H54 (cell line): Measurements from ENCODE around the gene LMX1A.

Experiments
- DNase-seq: peaks from one replicate; pipeline ENCODE4 v3.0.0; 2011; ENCODE audit warnings: low spot score, mixed read lengths; ENCODE audit not compliant: insufficient read length
- FAIRE-seq: peaks from 3 replicates; lab custom pipeline; 2011; peaks lifted over from hg19 to GRCh38; lab: Jason Lieb, UNC
- POLR2A ChIP-seq: IDR thresholded peaks from 2 replicates; pipeline ENCODE4 v1.6.1; 2011; ENCODE audit warnings: low read depth, mild to moderate bottlenecking, low read length

The LMX1A gene

DNA sequence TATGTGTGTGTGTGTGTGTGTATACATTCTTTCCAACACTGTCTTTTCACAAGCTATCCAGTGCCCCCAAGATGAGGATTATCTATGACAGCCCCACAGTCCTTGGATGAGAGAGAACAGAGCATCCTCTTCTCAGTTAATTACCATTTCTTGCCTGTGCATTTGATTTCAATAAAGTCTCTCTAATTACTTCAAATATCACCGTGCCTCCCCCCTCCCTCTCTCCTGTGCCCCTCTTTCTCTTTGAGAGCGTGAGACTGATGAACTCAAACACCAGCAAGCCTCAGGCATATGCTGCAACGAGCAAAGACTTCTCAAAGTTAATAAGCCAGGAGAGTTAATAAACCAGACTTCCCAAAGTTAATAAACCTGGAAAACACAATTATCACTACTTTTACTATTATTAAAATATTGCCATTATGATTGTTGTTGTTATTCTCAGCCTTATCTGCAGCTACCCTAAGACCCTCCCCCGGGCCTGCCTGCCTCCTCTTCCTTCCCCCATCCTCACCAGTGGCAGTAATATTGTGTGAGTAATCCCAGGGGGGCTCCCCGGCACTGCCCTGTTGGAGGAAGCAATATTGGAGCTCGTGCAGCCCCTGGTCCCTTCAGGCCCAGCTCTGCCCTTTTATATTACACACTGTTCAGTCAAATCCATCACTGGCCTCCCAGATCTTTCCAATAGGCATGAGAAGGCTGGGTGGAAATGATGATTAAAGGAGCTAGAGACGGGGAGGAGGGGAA lies 30.9 kb downstream of the LMX1A start:
- no peak for DNase-seq
- TF ChIP-seq POLR2A, result no peak
- FAIRE-seq, result no peak

DNA sequence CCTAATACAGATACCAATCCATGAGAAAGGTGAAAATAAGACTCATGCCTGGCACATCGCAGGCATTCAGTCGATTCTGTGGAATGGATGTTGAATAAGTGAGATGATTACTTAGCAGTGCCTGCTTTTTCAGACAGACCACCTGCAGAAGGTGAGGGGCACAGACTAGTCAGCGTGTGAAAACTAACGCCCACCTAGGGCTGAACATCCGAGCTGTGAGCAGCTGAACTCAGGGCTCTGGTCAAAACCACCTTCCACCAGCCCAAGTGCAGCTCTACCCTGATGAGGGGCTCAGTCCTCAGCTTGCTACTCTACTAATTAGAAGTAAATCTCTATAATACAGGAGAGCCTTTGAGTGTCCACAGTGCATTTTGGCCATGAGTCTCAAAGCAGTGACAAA lies 32.5 kb downstream of the LMX1A start:
- FAIRE-seq (no peak), DNase-seq (no peak)
- TF ChIP-seq POLR2A, result no peak

GRCh38 chr1:165317612-165318011 lies 38.9 kb downstream of the LMX1A start:
- no peak for TF ChIP-seq POLR2A
- DNase-seq (no peak), FAIRE-seq (no peak)

DNA sequence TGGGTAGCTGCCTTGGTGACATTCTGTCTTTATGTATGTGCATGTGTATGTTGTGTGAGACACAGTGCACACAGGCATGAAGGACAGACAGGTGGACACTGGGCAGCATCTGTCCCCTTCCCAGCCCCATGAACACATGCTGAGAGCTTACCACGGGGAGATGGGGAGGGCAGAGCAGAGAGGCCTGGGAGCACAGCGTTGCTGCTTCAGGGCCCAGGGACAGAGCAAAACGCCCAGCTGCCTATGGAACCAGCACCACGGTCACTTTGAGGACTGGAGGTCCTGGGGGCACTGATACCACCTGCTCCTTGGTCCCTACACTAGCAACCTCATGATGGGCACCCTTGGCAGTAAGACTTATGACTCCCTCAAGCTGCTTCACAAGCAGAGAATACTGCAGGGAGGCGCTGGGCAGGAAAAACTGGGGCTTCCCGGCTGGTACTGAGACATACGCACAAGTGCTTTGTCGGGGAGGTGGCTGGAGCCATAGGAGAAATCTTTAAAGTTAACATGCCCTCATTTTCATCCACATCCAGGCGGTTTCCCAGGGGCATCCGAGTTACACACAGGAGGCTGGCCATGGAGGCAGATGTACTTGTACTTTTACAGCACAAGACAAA lies 40.3 kb downstream of the LMX1A start:
- no peak for TF ChIP-seq POLR2A
- FAIRE-seq (no peak), DNase-seq (no peak)

DNA sequence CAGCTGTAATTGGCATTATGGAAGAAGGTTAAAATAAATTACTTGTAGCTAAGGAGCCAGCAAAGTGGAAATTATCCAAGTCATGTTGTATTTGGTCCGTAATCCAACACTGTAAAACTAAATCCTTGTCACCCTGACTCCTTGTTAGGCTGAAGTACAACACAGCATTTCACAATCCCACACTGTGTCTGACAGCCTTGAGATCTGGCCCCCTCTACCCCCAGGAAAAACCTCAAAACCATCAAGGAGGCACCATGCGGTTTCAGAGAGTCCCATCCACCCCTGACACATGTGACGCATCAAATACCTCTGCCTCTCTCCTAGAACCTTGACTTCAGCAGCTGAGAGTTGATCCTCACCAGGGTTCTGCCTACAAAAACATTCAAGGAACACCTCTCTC lies 41.0 kb downstream of the LMX1A start:
- DNase-seq, result no peak
- FAIRE-seq, result no peak
- no peak for TF ChIP-seq POLR2A

GRCh38 chr1:165313903-165314302 lies 42.6 kb downstream of the LMX1A start:
- TF ChIP-seq POLR2A, result no peak
- DNase-seq (no peak), FAIRE-seq (no peak)

GRCh38 chr1:165312591-165312990 lies 43.9 kb downstream of the LMX1A start:
- TF ChIP-seq POLR2A, result no peak
- FAIRE-seq (no peak), DNase-seq (no peak)

- no peak for FAIRE-seq
Measured at GRCh38 chr1:165306543-165307434, 49.7 kb downstream of the LMX1A start.

DNA sequence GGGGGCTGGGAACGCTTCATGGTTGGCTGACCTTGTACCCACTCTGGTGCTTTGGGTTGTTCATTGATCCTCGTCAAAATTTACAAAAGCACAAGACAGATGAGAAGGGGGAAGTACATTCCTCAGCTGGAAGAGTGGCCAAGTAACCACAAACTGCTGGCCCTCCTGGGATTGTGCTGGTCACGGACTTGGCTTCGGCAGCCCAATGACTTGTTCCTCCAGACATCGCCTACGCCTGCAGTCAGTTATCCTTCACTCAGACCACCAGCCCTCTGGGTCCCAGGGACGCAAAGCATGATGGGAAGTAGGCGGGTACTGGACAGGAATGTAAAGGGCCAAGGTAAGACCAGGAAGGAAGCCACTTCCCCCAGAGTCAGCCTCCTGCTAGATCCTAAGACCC lies 53.1 kb downstream of the LMX1A start:
- TF ChIP-seq POLR2A, result no peak
- DNase-seq (no peak), FAIRE-seq (no peak)

More at GRCh38 chr1:165306543-165307434, 49.7 kb downstream of the LMX1A start:
- DNase-seq, result no peak
- no peak for TF ChIP-seq POLR2A

- FAIRE-seq (no peak), DNase-seq (no peak)
- TF ChIP-seq POLR2A, result no peak
Measured at GRCh38 chr1:165300400-165300903, 56.1 kb downstream of the LMX1A start.

DNA sequence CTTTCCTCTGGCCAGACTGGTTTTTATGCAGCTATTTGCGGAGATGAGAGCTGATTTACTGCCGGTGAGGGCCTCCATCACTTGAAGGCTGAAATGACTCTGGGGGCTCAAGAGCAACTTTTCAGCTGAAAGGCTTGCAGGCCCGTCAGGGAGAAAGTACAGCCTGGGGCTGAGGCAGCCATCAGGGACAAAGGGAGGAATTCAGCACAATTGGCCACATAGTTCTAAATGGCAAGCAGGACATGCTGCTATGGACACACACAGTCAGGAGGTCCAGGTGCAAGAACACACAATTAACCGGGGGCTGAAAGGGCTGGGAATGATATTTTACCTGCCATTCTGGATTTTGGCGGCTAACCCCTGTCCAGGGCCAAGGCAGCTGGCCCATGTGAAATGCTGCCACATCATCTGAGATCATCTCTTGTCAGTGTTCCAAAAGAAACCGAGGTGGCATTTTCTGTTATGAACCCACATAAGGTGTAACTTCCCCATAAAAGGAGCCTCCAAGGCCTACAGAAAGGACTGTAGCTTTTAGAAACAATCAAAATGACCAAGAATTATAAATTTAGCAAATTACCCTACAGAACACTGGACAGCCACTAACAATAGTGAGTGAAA lies 58.2 kb downstream of the LMX1A start:
- TF ChIP-seq POLR2A, result no peak
- no peak for DNase-seq
- FAIRE-seq, result no peak

GRCh38 chr1:165296205-165296604 lies 60.3 kb downstream of the LMX1A start:
- FAIRE-seq (no peak), DNase-seq (no peak)
- no peak for TF ChIP-seq POLR2A

GRCh38 chr1:165290148-165290547 lies 66.4 kb downstream of the LMX1A start:
- no peak for DNase-seq
- no peak for TF ChIP-seq POLR2A
- FAIRE-seq, result no peak
